ENCODE data around the gene ITGA2.

ITGA2 gene

GRCh38 chr5:52990528-52990925, 1.4 kb downstream of the ITGA2 start:
- TF ChIP-seq POLR2A (IDR thresholded peaks at IDR 0.05; ENCODE audit: extremely low read depth, insufficient read length), result no peak
- no peak for TF ChIP-seq MYC (IDR thresholded peaks at IDR 0.05; ENCODE audit: low read depth, low read length)
- no peak for TF ChIP-seq MAX (IDR thresholded peaks at IDR 0.05; ENCODE audit: low read depth, low read length)
- no peak for TF ChIP-seq CTCF (IDR thresholded peaks at IDR 0.05; ENCODE audit: low read depth, low read length)
- DNase-seq (ENCODE audit: low read depth), result no peak
- H3K4me3 ChIP-seq (ENCODE audit: low read depth, low read length), result no peak overlapping the region

- DNase-seq (ENCODE audit: low read depth), result no peak
- no peak overlapping the region for H3K4me3 ChIP-seq (ENCODE audit: low read depth, low read length)
- TF ChIP-seq CTCF (IDR thresholded peaks at IDR 0.05; ENCODE audit: low read depth, low read length) (no peak), POLR2A (IDR thresholded peaks at IDR 0.05; ENCODE audit: extremely low read depth, insufficient read length) (no peak), MYC (IDR thresholded peaks at IDR 0.05; ENCODE audit: low read depth, low read length) (no peak), MAX (IDR thresholded peaks at IDR 0.05; ENCODE audit: low read depth, low read length) (no peak)
Measured at GRCh38 chr5:52993367-52993766, 4.2 kb downstream of the ITGA2 start.

GRCh38 chr5:52994266-52994665, 5.1 kb downstream of the ITGA2 start:
- DNase-seq (ENCODE audit: low read depth), result no peak
- TF ChIP-seq MYC (IDR thresholded peaks at IDR 0.05; ENCODE audit: low read depth, low read length) (no peak), MAX (IDR thresholded peaks at IDR 0.05; ENCODE audit: low read depth, low read length) (no peak), CTCF (IDR thresholded peaks at IDR 0.05; ENCODE audit: low read depth, low read length) (no peak), POLR2A (IDR thresholded peaks at IDR 0.05; ENCODE audit: extremely low read depth, insufficient read length) (no peak)
- H3K4me3 ChIP-seq (ENCODE audit: low read depth, low read length), result no peak overlapping the region

- DNase-seq (ENCODE audit: low read depth), result no peak
- TF ChIP-seq CTCF (IDR thresholded peaks at IDR 0.05; ENCODE audit: low read depth, low read length) (no peak), POLR2A (IDR thresholded peaks at IDR 0.05; ENCODE audit: extremely low read depth, insufficient read length) (no peak), MAX (IDR thresholded peaks at IDR 0.05; ENCODE audit: low read depth, low read length) (no peak), MYC (IDR thresholded peaks at IDR 0.05; ENCODE audit: low read depth, low read length) (no peak)
Measured at GRCh38 chr5:52995095-52995494, 5.9 kb downstream of the ITGA2 start.

GRCh38 chr5:52995914-52996313, 6.8 kb downstream of the ITGA2 start:
- no peak overlapping the region for H3K4me3 ChIP-seq (ENCODE audit: low read depth, low read length)
- TF ChIP-seq POLR2A (IDR thresholded peaks at IDR 0.05; ENCODE audit: extremely low read depth, insufficient read length), result no peak
- TF ChIP-seq CTCF (IDR thresholded peaks at IDR 0.05; ENCODE audit: low read depth, low read length), result no peak
- TF ChIP-seq MYC (IDR thresholded peaks at IDR 0.05; ENCODE audit: low read depth, low read length), result no peak
- no peak for TF ChIP-seq MAX (IDR thresholded peaks at IDR 0.05; ENCODE audit: low read depth, low read length)
- DNase-seq (ENCODE audit: low read depth), result no peak

More at GRCh38 chr5:52995095-52995494, 5.9 kb downstream of the ITGA2 start:
- no peak overlapping the region for H3K4me3 ChIP-seq (ENCODE audit: low read depth, low read length)

GRCh38 chr5:52996979-52997378, 7.8 kb downstream of the ITGA2 start:
- no peak overlapping the region for H3K4me3 ChIP-seq (ENCODE audit: low read depth, low read length)
- no peak for DNase-seq (ENCODE audit: low read depth)
- TF ChIP-seq MAX (IDR thresholded peaks at IDR 0.05; ENCODE audit: low read depth, low read length) (no peak), POLR2A (IDR thresholded peaks at IDR 0.05; ENCODE audit: extremely low read depth, insufficient read length) (no peak), MYC (IDR thresholded peaks at IDR 0.05; ENCODE audit: low read depth, low read length) (no peak), CTCF (IDR thresholded peaks at IDR 0.05; ENCODE audit: low read depth, low read length) (no peak)

Measured in NB4 (cell line).